AG04450 (cell line): ENCODE measurements around the gene NOL7. TPM values are rescaled to one million over a fixed set of nuclear protein-coding genes. Genes with fewer than 3 reads are reported as not detected.

Experiments
- CTCF ChIA-PET: fragments of 300-600, 350-600 bp; formaldehyde crosslinking; extraction: SDS; loops from one replicate; lab custom pipeline; 2022; ENCODE audit warnings: antibody characterized with exemption, inconsistent platforms; lab: Charles Lee
- POLR2A ChIA-PET: fragments of 350-600 bp; formaldehyde crosslinking; extraction: SDS; loops from one replicate; lab custom pipeline; 2021; ENCODE audit warnings: antibody characterized with exemption, inconsistent platforms; lab: Yijun Ruan, JAX
- DNase-seq: peaks from one replicate; pipeline ENCODE4 v3.0.0-alpha.2; 2011; ENCODE audit warnings: low read depth, low spot score
- H3K27ac ChIP-seq: one replicate; pipeline ENCODE4 v1.5.1; 2012; ENCODE audit warnings: low read depth, low read length, control low read depth
- H3K27me3 ChIP-seq: one replicate; pipeline ENCODE4 v1.6.0; 2012; ENCODE audit warnings: low read length; ENCODE audit not compliant: control insufficient read depth, insufficient read depth
- H3K4me3 ChIP-seq: 2 replicates; pipeline ENCODE4 v1.5.1; 2011; ENCODE audit warnings: mild to moderate bottlenecking, low read depth, low read length, control low read depth
- H3K9me3 ChIP-seq: 2 replicates; pipeline ENCODE4 v1.5.1; 2012; ENCODE audit warnings: low read length; ENCODE audit not compliant: control insufficient read depth, insufficient read depth
- CTCF ChIP-seq: IDR thresholded peaks from 2 replicates; pipeline ENCODE4 v1.5.1; 2011; ENCODE audit warnings: low read depth, low read length, control low read depth, inconsistent platforms
- polyA plus RNA-seq: library from polyadenylated mRNA; depleted of rRNA; stranded (reverse); fragments of >200 nt; gene quantifications from 2 replicates; pipeline ENCODE4 v1.2.3, GENCODE V29; 2011

NOL7 gene
- polyA plus RNA-seq, 1 experiment, result 46.6 TPM

GRCh38 chr6:13572240-13572639 is 42.9 kb upstream of the NOL7 start:
- ChIA-PET CTCF (interaction anchor here (1.0 to 1.3 kb wide), 3 partner anchors 43 to 336 kb away, joined by 3 to 5 read pairs (median 3); partner anchors contain the start of genes NOL7 and TBC1D7), POLR2A (no interaction called here)
- Histone ChIP-seq H3K27ac (no peak overlapping the region), H3K4me3 (no peak overlapping the region), H3K27me3 (peaks cover 4% of the 10 kb centered on the region), H3K9me3 (no peaks in the 10 kb centered on the region)
- TF ChIP-seq CTCF, result no peak
- no peak for DNase-seq

GRCh38 chr6:13572951-13573654 is 42.0 kb upstream of the NOL7 start:
- no peaks in the 10 kb centered on the region for H3K9me3 ChIP-seq
- no peak for DNase-seq
- TF ChIP-seq CTCF, result no peak
- CTCF ChIA-PET, result interaction anchor here (0.6 to 3.3 kb wide), 6 partner anchors 10 to 335 kb away, joined by 3 to 34 read pairs (median 5); no protein-coding TSS in a partner anchor
- no peak overlapping the region for H3K27ac ChIP-seq
- H3K27me3 ChIP-seq, result peaks cover 4% of the 10 kb centered on the region
- POLR2A ChIA-PET, result no interaction called here
- peak overlapping the region; percentile 81 for H3K4me3 ChIP-seq

GRCh38 chr6:13573669-13574110 is 41.4 kb upstream of the NOL7 start:
- H3K27me3 ChIP-seq, result peaks cover 1% of the 10 kb centered on the region
- CTCF ChIA-PET, result interaction anchor here (0.6 to 3.3 kb wide), 7 partner anchors 11 to 262 kb away, joined by 3 to 37 read pairs (median 5); partner anchors contain the start of gene NOL7
- POLR2A ChIA-PET, result interaction anchor here (1.0 to 2.4 kb wide), 3 partner anchors 42 to 271 kb away, joined by 3 to 30 read pairs (median 9); partner anchors contain the start of gene NOL7
- no peak for TF ChIP-seq CTCF
- H3K9me3 ChIP-seq, result no peaks in the 10 kb centered on the region
- no peak for DNase-seq
- H3K4me3 ChIP-seq, result peak overlapping the region; percentile 81
- no peak overlapping the region for H3K27ac ChIP-seq

GRCh38 chr6:13574149-13574570 is 41.0 kb upstream of the NOL7 start:
- Histone ChIP-seq H3K4me3 (peak overlapping the region; percentile 81), H3K27ac (peak overlapping the region; percentile 73), H3K9me3 (no peaks in the 10 kb centered on the region), H3K27me3 (no peaks in the 10 kb centered on the region)
- DNase-seq, result peak; percentile 77
- ChIA-PET CTCF (interaction anchor here (0.5 to 3.3 kb wide), 36 partner anchors 8 to 1598 kb away, joined by 3 to 37 read pairs (median 5); partner anchors contain the start of genes NOL7 and TBC1D7), POLR2A (interaction anchor here (0.6 to 2.4 kb wide), 10 partner anchors 13 to 271 kb away, joined by 3 to 30 read pairs (median 4); partner anchors contain the start of genes GFOD1, NOL7 and TBC1D7)
- TF ChIP-seq CTCF, result peak; percentile 42
